HG03175 (cell line): ENCODE data around the gene SOAT1.
"Not testable (repeated sequence)": the region's sequence is repeated elsewhere in the genome, so short reads cannot be mapped to it uniquely, and the experiment has no call there.

Experiments
- ATAC-seq: cut with Tn5 transposase; IDR thresholded peaks from one replicate; pipeline ENCODE4 v1.9.1; 2021; ENCODE audit warnings: mild to moderate bottlenecking, moderate library complexity; ENCODE audit not compliant: unreplicated experiment

Gene SOAT1

DNA sequence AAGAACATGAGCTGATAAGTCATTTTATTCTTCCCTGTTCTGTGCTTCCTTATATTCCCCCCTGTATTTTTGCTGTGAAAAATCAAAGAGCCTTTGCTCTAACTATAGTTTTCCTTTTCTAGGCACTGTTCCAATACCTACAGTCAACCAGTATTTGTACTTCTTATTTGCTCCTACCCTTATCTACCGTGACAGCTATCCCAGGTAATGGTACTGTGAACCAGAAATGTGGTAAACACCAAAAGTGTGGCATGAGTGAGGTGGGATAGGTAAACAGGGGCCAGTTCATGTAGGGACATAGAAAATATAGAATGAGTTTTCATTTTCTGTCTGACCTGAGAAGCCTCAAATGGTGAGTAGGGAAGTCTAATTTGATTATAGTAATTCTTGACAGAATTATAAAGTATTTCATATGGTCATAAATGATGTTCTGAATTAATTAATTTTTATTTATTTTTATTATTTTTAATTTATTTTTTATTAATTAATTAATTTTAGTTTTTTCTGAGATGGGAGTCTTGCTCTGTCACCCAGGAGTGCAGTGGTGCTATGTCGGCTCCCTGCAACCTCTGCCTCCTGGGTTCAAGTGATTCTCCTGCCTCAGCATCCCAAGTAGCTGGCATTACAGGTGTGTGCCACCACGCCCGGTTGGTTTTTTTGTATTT is 49.3 kb downstream of the SOAT1 start:
- ATAC-seq = no peak

DNA sequence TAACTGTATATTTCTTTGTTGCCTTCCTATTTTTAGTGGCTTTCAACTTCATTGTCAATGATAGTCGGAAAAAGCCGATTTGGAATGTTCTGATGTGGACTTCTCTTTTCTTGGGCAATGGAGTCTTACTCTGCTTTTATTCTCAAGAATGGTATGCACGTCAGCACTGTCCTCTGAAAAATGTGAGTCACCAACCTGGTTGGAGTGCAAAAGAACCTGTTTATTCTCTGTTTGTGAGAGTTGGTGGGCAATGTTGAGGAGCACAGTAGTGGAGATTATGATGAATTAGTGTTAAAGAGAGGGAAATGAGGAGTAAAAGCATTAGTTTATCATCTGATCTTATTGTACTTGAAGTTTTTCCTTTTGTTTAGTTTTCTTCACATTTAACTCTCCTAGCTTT is 57.7 kb downstream of the SOAT1 start:
- no peak for ATAC-seq

DNA sequence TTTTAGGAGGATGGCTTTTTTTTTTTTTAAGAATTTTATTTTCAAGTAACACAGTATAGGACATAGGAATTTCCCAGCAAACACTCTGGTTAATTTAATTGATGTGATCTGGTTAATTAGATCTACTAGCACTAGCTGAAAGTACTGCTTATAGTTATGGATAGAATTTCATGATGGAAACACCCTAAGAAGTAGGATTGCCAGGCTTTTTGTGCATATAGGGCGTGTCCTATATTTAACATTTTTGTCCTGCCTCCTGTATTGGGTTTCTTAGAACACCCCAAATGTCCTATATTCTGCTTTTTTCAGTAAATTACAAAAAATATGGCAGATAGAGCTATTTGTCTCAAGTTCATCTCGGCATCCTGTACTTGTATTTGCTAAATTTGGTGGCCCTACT is 58.6 kb downstream of the SOAT1 start:
- ATAC-seq = no peak

DNA sequence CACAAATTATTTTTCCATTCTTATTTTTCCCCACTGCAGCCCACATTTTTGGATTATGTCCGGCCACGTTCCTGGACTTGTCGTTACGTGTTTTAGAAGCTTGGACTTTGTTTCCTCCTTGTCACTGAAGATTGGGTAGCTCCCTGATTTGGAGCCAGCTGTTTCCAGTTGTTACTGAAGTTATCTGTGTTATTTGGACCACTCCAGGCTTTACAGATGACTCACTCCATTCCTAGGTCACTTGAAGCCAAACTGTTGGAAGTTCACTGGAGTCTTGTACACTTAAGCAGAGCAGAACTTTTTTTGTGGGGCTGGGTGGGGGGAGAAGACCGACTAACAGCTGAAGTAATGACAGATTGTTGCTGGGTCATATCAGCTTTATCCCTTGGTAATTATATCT is 59.9 kb downstream of the SOAT1 start:
- ATAC-seq = no peak

DNA sequence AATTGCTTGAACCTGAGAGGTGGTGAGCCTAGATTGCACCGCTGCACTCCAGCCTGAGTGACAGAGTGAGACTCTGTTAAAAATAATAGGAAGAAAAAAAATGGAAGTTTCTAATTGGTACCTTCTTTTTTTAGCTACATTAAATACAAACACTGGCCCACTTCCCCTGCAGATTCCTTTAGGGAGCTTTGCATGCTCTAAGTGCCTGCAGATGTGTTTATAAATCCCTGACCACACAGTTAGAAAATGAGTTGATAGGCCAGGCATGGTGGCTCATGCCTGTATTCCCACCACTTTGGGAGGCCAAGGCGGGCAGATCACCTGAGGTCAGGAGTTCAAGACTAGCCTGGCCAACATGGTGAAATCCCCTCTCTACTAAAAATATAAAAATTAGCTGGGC is 68.0 kb downstream of the SOAT1 start:
- not testable (repeated sequence) for ATAC-seq

DNA sequence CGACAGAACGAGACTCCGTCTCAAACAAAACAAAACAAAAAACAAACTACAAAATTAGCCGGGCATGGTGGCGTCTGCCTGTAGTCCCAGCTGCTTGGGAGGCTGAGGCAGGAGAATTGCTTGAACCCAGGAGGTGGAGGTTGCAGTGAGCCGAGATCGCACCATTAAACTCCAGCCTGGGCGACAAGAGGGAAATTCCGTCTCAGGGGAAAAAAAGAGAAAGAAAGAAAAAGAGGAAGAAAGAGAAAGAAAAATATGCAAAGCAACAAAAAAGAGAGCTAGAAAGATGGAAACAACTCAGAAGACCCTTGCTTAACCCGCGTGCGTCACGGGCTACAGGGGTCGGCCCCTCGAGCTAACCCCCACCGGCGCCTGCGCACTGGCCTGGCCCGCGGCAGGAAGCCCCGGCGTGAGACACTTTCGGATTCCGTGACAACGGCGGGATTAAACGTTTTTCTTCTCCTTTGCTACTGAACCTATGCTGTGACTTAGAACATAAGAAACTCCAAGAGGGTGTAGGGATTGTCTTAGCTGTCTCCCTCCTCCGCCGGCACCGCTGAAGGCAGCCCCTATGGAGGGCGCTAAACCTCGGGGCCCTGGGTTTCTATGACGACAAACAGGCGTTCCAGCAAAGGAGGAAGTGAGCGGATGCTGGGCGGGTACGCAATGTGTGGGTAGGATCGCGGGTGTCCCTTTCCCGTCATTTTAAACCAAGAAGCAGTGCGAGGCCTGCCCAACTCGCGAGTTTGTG is 71.9 kb downstream of the SOAT1 start, which contains the start of gene AXDND1:
AXDND1 (plus strand) TSS at position 630 of the 751 bp plus-strand sequence. CDS start 539 bp downstream, outside the sequence.
- ATAC-seq = peak; percentile 97

DNA sequence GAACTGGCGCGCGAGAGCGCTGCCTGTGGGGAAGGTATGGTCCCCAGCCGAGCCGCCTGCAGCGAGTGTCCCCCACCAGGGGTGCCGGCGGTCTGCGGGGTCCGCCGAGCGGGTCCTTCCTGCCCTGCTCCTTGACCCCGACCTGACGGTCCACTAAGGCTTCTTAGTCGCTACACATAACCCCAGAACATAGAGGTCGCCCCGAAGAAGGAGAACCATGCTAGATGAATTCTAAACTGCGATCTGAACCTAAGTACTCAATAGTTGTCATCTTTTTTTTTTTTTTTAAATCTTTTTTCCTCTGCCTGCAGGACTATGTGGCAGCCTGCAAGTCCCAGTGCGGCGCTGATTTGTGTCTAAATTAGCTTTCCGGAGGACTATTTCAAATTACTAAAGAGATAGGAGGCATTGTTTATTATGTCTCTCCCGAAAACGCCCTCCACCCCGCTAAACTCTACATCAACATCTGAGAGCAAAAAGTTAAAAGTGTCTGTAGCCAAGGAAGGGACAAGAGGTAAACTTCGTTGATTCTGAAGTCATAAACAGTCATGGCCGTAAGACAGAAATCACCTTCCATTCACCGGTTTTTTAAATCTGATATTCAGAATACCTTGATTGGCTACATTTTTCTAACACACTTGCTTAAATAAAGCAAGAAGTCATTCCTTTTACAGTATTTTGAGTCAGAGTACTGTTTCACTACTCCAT is 72.7 kb downstream of the SOAT1 start:
- ATAC-seq = peak; percentile 35

DNA sequence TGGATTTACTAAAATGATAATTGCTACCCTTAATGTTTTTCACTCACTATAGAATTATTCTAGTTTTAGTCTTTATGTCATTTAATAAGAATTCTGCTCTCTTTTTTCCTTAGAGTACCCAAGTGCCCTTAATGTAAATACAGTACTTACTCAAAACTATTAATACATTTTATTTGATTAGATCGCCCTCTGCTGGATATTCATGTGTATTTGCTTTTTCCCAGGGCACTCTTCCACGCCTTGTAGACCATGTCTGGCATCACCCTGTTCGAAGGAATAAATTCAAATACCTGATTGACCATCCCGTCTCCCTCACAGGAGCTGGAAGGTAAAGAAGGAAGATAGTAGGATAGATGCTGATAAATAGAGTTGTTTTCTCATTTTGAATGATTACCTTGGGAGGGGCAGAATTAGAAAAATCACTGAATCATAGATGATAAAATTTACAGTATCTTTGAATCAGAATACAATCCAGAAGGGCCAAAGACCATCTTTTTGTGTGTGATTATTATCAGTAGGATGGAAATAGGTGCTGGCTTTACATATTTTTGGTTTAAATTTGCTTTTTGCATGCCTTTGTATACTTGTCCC is 76.2 kb downstream of the SOAT1 start:
- no peak for ATAC-seq

DNA sequence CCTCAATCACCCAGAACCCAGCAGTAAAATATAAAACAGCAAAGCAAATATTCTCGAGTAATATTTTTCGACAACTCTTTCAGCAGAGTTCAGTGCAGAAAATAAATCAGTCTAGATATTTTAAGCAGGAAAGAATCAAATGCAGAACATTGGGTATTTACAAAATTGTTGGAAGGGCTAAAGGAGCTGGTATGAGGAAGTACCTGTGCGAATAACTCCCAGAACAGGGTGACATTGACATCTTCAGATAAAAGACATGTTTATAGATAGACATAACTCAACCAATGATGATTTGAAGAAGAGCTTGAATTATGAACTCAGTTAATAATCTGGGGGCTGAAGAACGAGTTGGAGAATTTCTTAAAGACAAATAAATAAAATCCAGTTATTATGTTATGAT is 78.6 kb downstream of the SOAT1 start:
- no peak for ATAC-seq

DNA sequence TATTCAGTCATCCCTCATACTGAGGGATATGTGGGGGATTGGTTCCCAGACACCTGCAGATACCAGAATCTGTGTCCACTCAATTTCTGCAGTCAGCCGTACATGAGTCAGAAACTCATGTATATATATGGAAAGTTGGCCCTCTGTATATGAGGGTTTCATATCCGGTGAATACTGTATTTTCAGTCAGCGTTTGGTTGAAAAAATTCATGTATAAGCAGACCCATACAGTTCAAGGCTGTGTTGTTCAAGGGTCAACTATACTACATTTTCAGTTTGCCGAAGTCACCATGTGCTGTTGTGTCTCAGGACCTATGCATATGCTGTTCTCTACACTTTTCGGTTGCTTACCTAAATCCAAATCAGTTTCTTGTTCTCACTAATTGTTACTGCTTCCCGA is 82.6 kb downstream of the SOAT1 start:
- no peak for ATAC-seq

DNA sequence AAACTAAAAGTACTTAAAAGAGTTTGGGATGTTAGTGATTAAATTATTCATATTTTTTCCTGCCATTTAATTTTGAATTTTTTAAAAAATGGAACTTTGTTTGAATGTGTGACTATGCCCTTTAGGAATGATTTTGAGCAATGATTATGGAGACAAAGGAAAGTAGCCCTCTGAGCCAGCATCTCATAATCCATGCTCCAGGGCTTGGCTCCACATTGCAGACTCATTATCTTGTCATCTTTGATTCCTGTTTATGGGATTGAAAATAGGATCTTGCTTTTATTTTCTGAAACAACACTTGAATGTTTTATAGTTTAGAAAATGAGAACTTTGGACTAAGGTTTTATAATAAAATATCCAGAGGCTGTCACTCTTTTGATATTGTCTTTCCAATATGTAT is 86.7 kb downstream of the SOAT1 start:
- ATAC-seq = no peak

DNA sequence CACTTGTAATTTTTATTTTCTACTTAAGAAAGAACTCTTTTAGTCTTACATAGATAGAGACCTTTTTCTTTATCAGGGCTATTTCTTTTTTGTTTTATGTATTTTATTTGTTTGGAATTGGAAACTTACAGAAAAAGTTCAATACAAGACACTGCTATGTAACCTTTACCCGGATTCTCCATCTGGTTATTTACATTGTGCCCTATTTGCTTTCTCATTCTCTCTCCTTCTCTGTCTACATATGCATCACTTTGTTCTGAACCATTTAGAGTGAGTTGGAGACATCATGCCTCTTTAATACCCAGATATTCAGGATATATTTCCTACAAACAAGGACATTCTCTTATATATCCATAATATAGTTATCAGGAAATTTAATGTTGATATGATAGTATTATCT is 90.4 kb downstream of the SOAT1 start:
- no peak for ATAC-seq

DNA sequence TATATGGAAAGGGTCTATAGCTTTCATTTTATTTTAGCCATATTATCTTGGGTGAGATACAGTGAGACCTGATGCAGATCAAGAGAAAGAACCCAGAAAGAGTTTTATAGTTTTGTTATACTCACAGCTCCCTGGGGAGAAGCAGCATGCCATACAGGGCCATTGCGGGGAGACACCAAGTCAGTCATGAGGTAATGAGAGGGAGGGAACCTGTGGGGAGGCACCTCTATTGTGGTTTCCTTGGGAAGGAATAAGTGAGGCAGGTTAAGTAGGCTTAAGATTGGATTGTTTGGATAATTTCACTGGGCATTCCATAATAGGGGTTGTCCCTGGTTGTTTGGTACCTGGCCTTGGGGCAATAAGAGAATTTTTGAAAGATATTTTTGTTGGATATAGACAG is 91.9 kb downstream of the SOAT1 start:
- no peak for ATAC-seq

DNA sequence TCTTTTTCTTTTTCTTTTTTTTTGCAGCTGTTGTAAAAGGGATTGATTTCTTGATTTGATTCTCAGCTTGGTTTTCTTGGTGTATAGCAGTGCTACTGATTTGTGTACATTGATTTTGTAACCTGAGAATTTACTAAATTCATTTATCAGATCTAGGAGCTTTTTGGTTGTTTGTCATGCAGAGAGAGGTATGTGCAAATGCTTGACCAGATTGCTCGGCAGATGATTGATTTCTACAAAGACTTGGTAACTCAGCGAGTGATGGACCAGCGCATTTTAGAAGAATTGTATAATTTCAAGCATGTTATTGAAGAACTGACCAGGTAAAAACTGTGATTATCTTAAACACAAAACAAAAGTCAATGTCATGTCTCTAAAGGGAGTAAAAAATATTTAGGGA is 100.1 kb downstream of the SOAT1 start:
- no peak for ATAC-seq

DNA sequence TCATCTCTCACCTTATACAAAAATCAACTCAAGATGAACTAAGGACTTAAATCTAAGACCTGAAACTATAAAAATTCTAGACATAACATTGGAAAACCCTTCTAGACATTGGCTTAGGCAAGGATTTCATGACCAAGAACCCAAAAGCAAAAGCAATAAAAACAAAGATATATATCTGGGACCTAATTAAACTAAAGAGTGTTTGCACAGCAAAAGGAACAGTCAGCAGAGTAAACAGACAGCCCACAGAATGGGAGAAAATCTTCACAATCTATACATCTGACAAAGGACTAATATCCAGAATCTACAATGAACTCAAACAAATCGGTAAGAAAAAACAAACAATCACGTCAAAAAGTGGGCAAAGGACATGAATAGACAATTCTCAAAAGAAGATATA is 105.8 kb downstream of the SOAT1 start:
- ATAC-seq = not testable (repeated sequence)
